ENCODE data around the gene CARD9.

DNA sequence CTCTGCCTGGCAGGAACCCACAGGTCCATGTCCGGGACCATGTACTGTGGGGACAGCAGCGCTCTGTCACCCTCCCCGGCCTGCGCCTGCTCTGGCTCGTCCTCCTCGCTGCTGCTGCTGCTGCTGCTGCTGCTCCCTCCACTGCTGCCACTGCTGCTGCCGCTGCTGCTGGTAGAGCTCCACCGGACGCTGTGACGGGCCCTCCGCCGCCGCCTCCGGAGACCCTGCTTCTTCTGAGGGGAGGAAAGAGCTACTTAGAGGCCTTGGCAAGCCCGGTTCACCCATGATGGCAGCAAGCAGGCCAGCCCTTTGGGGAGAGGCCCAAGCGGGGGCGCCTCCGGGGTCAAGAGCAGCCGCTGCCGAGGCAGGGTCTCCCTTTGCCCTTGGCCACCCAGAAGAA, 10.0 kb upstream of the CARD9 start:
- TF ChIP-seq POLR2A (IDR thresholded peaks at IDR 0.05) (no peak), CTCF (IDR thresholded peaks at IDR 0.05) (no peak)

Measured in heart left ventricle (tissue), 13 donors.